ENCODE measurements around the gene CENPX.

CENPX gene

GRCh38 chr17:81976332-81977210 is 46.1 kb downstream of the CENPX start:
- no peak for DNase-seq

DNA sequence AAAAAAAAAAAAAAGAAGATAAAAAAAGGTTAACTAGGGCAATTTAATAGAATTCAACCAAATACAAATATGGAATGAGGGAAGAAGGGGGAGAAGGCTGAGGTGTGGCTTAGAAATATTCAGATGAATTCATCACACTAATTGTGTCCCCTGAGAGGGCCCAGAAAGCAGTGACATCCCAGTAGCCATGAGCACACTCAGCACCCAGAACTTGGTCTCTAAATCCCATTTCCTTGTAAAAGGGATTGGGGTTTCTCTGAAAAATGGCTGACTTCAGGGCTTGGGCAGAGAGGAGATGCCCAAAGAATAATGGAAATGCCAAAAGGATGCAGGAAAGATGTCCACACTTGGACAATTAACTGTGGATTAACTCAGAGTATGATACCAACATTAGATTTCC is 49.2 kb downstream of the CENPX start:
- DNase-seq, result no peak

- no peak for DNase-seq
Measured at GRCh38 chr17:81968850-81969812, 53.5 kb downstream of the CENPX start.

Data from GDM1 (cell line).